K562 (cell line): ENCODE results near the gene TRAF7. TPM values are rescaled to one million over a fixed set of nuclear protein-coding genes. Genes with fewer than 3 reads are reported as not detected.

Experiments
- CBX3 ChIP-seq, 2 experiments: IDR thresholded peaks; 1 replicate in 1 of 2; 2 replicates in 1 of 2; pipeline ENCODE4 v1.6.1; 2012; ENCODE audit warnings: inconsistent platforms in 2 of 2, low read length in 2 of 2, borderline replicate concordance in 1 of 2, control low read depth in 1 of 2
- CHCHD3 ChIP-seq: fragments of 250-450 bp; sonication (Bioruptor Pico); IDR thresholded peaks from 2 replicates; pipeline ENCODE4 v2.1.2; 2022; ENCODE audit warnings: mild to moderate bottlenecking
- CXXC5 ChIP-seq: fragments of 250-450 bp; sonication (Bioruptor Pico); IDR thresholded peaks from 2 replicates; pipeline ENCODE4 v1.8.0; 2022; ENCODE audit warnings: inconsistent platforms, mild to moderate bottlenecking, moderate library complexity
- DDX20 ChIP-seq: fragments of 450-650 bp; IDR thresholded peaks from 2 replicates; pipeline ENCODE4 v1.6.1; 2016; ENCODE audit warnings: missing genetic modification characterization, low read depth, mild to moderate bottlenecking, missing compliant biosample characterization, moderate library complexity
- ELF4 ChIP-seq: fragments of 450-650 bp; formaldehyde crosslinking; IDR thresholded peaks from 2 replicates; pipeline ENCODE4 v1.4.0; 2022; ENCODE audit warnings: missing genetic modification characterization
- ELK1 ChIP-seq: sonication (generic); formaldehyde crosslinking; IDR thresholded peaks from 2 replicates; pipeline ENCODE4 v1.8.1; 2022; ENCODE audit warnings: missing genetic modification reagents
- FOXJ2 ChIP-seq: fragments of 200-800 bp; sonication (Bioruptor generic); IDR thresholded peaks from 2 replicates; pipeline ENCODE4 v1.6.1; 2016; ENCODE audit warnings: missing genetic modification characterization, missing compliant biosample characterization
- HCFC1 ChIP-seq: IDR thresholded peaks from 2 replicates; pipeline ENCODE4 v1.6.1; 2012; ENCODE audit warnings: low read depth, low read length, improper control_type of control experiment
- HES1 ChIP-seq: fragments of 450-650 bp; IDR thresholded peaks from 2 replicates; pipeline ENCODE4 v1.6.1; 2016; ENCODE audit warnings: low read depth, mild to moderate bottlenecking, moderate library complexity
- HSF4 ChIP-seq: fragments of 250-450 bp; sonication (Bioruptor Pico); IDR thresholded peaks from 2 replicates; pipeline ENCODE4 v2.1.2; 2022; ENCODE audit warnings: mild to moderate bottlenecking, moderate library complexity, borderline replicate concordance
- IRF2 ChIP-seq: sonication (generic); formaldehyde crosslinking; IDR thresholded peaks from 2 replicates; pipeline ENCODE4 v1.8.1; 2022; ENCODE audit warnings: mild to moderate bottlenecking, missing genetic modification reagents
- MXD1 ChIP-seq: fragments of 250-450 bp; sonication (Bioruptor Pico); IDR thresholded peaks from 2 replicates; pipeline ENCODE4 v1.8.0; 2021; ENCODE audit warnings: borderline replicate concordance, mild to moderate bottlenecking, moderate library complexity; ENCODE audit not compliant: poor library complexity, severe bottlenecking
- NFIC ChIP-seq: fragments of 450-650 bp; IDR thresholded peaks from 2 replicates; pipeline ENCODE4 v1.6.1; 2017; ENCODE audit warnings: mild to moderate bottlenecking, inconsistent platforms
- NR2C1 ChIP-seq, 2 experiments: fragments of 450-650 bp; IDR thresholded peaks; 2 replicates each; pipeline ENCODE4 v1.6.1; 2017; ENCODE audit warnings: mild to moderate bottlenecking in 2 of 2, antibody characterized with exemption in 1 of 2, inconsistent platforms in 1 of 2, missing compliant biosample characterization in 1 of 2, missing genetic modification characterization in 1 of 2
- RBM17 ChIP-seq: fragments of 200-400 bp; formaldehyde crosslinking; IDR thresholded peaks from 2 replicates; pipeline ENCODE4 v1.6.1; 2017; ENCODE audit warnings: low read depth, mild to moderate bottlenecking, low read length, borderline replicate concordance
- RCOR1 ChIP-seq, 2 experiments: IDR thresholded peaks; 2 replicates each; pipeline ENCODE4 v1.6.1; 2012; ENCODE audit warnings: low read depth in 2 of 2, low read length in 2 of 2, borderline replicate concordance in 1 of 2, improper control_type of control experiment in 1 of 2
- TAF15 ChIP-seq: fragments of 200-400 bp; formaldehyde crosslinking; IDR thresholded peaks from 2 replicates; pipeline ENCODE4 v1.6.1; 2017; ENCODE audit warnings: mild to moderate bottlenecking, low read depth, low read length, moderate library complexity
- TBL1XR1 ChIP-seq, 2 experiments: IDR thresholded peaks; 2 replicates each; pipeline ENCODE4 v1.6.1; 2012; ENCODE audit warnings: improper control_type of control experiment in 2 of 2, low read length in 2 of 2, mild to moderate bottlenecking in 1 of 2
- TCF7L2 ChIP-seq: fragments of 150-350 bp; IDR thresholded peaks from 2 replicates; pipeline ENCODE4 v1.6.1; 2016; ENCODE audit warnings: low read depth, mild to moderate bottlenecking, low read length, moderate library complexity
- ZFP1 ChIP-seq: fragments of 450-650 bp; formaldehyde crosslinking; IDR thresholded peaks from 2 replicates; pipeline ENCODE4 v1.4.0; 2020; ENCODE audit warnings: mild to moderate bottlenecking, mixed read lengths
- ZNF24 ChIP-seq: fragments of 450-650 bp; IDR thresholded peaks from 2 replicates; pipeline ENCODE4 v1.6.1; 2016
- ZNF717 ChIP-seq: fragments of 250-450 bp; sonication (Bioruptor Pico); IDR thresholded peaks from 2 replicates; pipeline ENCODE4 v1.5.0; 2021
- ZZZ3 ChIP-seq: fragments of 450-650 bp; IDR thresholded peaks from 2 replicates; pipeline ENCODE4 v1.6.1; 2016; ENCODE audit warnings: antibody characterized with exemption, mild to moderate bottlenecking, moderate library complexity
- polyA plus RNA-seq, 8 experiments: library from polyadenylated mRNA; depleted of rRNA in 4 of 8; stranded (reverse) in 5 of 8; unstranded in 3 of 8; fragments of >200 nt; fragmentation: Nextera tagmentation in 2 of 8; fragmentation: Illumina TruSeq in 1 of 8; extraction: Ambion mirVana in 2 of 8; extraction: Trizol in 1 of 8; gene quantifications; 2 replicates each; pipeline versions ENCODE4 v1.2.1 to v1.2.3, GENCODE V29; 2011 to 2014; ENCODE audit warnings: inconsistent platforms in 1 of 8, missing spikeins in 1 of 8
- total RNA-seq, 7 experiments: library from RNA; depleted of rRNA in 6 of 7; stranded (reverse); fragments of >200 nt in 6 of 7; fragmentation: Illumina TruSeq in 2 of 7; extraction: Trizol in 2 of 7; gene quantifications; 2 replicates each; pipeline versions ENCODE4 v1.2.1 to v1.2.3, GENCODE V29; 2011 to 2021; ENCODE audit warnings: low replicate concordance in 1 of 7
- TF ChIP-seq, protein P1 (sequence below): sonication (generic); formaldehyde crosslinking; IDR thresholded peaks from 2 replicates; pipeline ENCODE4 v1.8.1; 2022; ENCODE audit warnings: missing genetic modification reagents

TRAF7 gene
- total and polyA plus RNA-seq, 9 of the 15 experiments (the other 6 are each of a cell fraction or from before 2014, with no cell fraction given) = 1.1 to 113 (median 41.6) TPM

- no peak for TF ChIP-seq HES1
- TF ChIP-seq NR2C1 (IDR thresholded peaks at IDR 0.05) = no peak
- no peak for TF ChIP-seq NR2C1 (tag; IDR thresholded peaks at IDR 0.05)
- no peak for TF ChIP-seq ZZZ3
- no peak; a peak in 1 of 4 replicates for TF ChIP-seq RCOR1 (IDR thresholded peaks at IDR 0.05; ENCODE audit: borderline replicate concordance in 1 of 2, low read depth in 2 of 2, low read length in 2 of 2)
- TF ChIP-seq CHCHD3 = no peak
- TF ChIP-seq TAF15 = no peak
- no peak for TF ChIP-seq ZNF24
- TF ChIP-seq ELK1 (CRISPR knock-in tag) = no peak
- TF ChIP-seq HCFC1 = peak; percentile 74
- no peak for TF ChIP-seq IRF2 (CRISPR knock-in tag)
- TF ChIP-seq TBL1XR1 (IDR thresholded peaks at IDR 0.05; ENCODE audit: low read length in 2 of 2) = peak in 1 of 2 experiments; percentile 47; a peak in 3 of 4 replicates
- peak; percentile 80; the same call in 1 of the 2 replicates for TF ChIP-seq FOXJ2 (tag)
- 0 out of 3 replicates have a peak, but pooled peaks of 1 of the 2 experiments have one; percentile 9 for TF ChIP-seq CBX3 (IDR thresholded peaks at IDR 0.05; ENCODE audit: borderline replicate concordance in 1 of 2, low read length in 2 of 2)
- no peak for TF ChIP-seq TCF7L2
- TF ChIP-seq CXXC5 = peak; percentile 89
- no peak for TF ChIP-seq ZFP1 (CRISPR knock-in tag)
- TF ChIP-seq, protein P1, sequence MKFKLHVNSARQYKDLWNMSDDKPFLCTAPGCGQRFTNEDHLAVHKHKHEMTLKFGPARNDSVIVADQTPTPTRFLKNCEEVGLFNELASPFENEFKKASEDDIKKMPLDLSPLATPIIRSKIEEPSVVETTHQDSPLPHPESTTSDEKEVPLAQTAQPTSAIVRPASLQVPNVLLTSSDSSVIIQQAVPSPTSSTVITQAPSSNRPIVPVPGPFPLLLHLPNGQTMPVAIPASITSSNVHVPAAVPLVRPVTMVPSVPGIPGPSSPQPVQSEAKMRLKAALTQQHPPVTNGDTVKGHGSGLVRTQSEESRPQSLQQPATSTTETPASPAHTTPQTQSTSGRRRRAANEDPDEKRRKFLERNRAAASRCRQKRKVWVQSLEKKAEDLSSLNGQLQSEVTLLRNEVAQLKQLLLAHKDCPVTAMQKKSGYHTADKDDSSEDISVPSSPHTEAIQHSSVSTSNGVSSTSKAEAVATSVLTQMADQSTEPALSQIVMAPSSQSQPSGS (CRISPR knock-in tag) = no peak
- TF ChIP-seq RBM17 = no peak
- TF ChIP-seq MXD1 (CRISPR knock-in tag) = no peak
- no peak for TF ChIP-seq HSF4 (CRISPR knock-in tag)
- peak; percentile 53 for TF ChIP-seq NFIC
- TF ChIP-seq ELF4 (CRISPR knock-in tag) = no peak
- no peak for TF ChIP-seq DDX20 (tag)
- TF ChIP-seq ZNF717 = no peak
Measured at GRCh38 chr16:2223221-2223941, 67.8 kb downstream of the TRAF7 start, which contains the start of gene E4F1 (continued).
